ENCODE results near the gene SPATA21.
"Not testable (repeated sequence)": the region's sequence is repeated elsewhere in the genome, so short reads cannot be mapped to it uniquely, and the experiment has no call there.

Gene SPATA21

DNA sequence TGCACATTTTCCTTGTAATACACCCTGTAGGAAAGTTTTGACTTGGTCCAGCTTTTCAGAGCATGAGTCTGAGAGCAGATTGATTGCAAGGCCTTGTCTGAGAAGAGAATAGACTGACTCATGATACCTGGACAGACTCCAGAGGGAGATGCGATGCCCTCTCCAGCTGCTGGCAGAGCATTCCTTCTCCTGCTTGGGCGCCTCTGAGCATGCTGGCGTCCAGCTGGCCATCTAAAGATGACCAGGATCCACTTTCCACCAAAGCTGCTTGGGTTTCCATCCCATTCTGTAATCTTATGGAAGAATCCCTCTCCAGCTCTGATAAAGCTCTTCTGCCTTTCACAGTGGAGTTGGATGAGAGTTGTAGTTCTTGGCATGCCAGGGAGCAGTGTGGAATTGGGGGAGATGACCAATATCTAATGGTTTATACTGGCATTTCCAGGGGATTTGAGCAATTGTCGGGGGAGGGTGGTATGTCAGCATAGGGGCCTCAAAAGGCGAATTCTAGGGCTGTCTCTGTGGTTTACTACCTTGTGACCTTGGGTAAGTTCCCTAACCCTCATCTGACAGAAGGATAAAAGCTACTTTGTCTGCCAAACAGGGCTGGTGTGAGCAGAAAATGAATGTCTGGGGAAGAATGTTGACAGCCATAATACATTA lies 50.6 kb downstream of the SPATA21 start:
- in situ Hi-C loops (cut with HindIII; ENCODE audit: low sequenced_read_pairs), result no loop called here

GRCh38 chr1:16385659-16386453 lies 51.4 kb downstream of the SPATA21 start:
- in situ Hi-C loops (cut with HindIII; ENCODE audit: low sequenced_read_pairs), result no loop called here

- in situ Hi-C loops (cut with HindIII; ENCODE audit: low sequenced_read_pairs), result no loop called here
Observed at GRCh38 chr1:16383888-16384287, 53.3 kb downstream of the SPATA21 start.

DNA sequence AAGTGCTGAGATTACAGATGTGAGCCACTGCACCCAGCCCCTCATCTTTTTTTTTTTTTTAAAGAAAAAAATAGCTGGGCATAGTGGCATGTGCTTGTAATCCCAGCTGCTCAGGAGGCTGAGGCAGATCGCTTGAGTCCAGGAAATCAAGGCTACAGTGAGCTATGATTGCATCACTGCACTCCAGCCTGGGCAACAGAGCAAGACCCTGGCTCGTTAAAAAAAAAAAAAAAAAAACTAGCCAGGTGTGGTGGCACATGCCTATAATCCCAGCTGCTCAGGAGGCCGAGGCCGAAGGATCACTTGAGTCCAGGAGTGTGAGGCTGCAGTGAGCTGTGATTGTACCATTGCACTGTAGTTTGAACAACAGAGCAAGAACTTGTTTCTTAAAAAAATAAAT lies 56.4 kb downstream of the SPATA21 start:
- in situ Hi-C loops (cut with HindIII; ENCODE audit: low sequenced_read_pairs), result no loop called here

- in situ Hi-C loops (cut with HindIII; ENCODE audit: low sequenced_read_pairs), result no loop called here
Observed at GRCh38 chr1:16378443-16378842, 58.8 kb downstream of the SPATA21 start.

- in situ Hi-C loops (cut with HindIII; ENCODE audit: low sequenced_read_pairs), result no loop called here
Observed at GRCh38 chr1:16376971-16377370, 60.3 kb downstream of the SPATA21 start.

- in situ Hi-C loops (cut with HindIII; ENCODE audit: low sequenced_read_pairs), result no loop called here
Observed at GRCh38 chr1:16375521-16376340, 61.5 kb downstream of the SPATA21 start.

- in situ Hi-C loops (cut with HindIII; ENCODE audit: low sequenced_read_pairs), result no loop called here
Observed at GRCh38 chr1:16374266-16374665, 63.0 kb downstream of the SPATA21 start.

DNA sequence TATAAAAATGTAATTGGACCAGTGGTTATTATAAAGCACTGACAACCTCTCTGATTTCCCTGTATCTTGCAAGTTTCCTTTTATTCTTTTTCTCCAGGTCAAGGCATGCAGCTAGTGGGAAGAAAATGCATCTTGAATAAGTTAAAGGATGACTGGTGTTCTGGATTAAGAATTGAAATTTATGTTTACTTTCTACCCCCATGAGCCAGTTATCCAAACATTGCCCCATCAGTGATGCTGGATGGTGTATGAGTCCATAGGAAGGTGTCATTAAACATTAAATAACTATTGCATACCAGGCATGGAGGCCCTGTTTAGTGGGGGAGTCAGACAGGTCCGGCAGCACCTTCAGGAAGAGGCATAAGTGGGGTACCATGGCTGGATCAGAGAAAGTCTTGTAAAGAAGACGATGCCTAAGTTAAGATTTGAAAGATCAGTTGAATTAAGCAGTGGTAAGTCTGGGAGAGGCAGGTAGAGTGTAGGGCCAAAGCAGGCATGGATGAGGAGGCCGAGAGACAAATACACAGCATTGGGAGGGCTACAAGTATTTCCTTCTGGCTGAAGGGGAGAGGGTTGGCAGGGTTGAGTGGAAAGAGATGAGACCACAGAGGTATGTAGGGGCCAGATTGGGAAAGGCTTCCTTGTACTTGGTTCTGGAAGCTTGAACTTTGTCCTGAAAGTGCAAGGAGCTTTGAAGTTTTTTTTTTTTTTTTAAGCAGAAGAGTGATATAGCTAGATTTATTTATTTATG lies 64.5 kb downstream of the SPATA21 start:
- in situ Hi-C loops (cut with HindIII; ENCODE audit: low sequenced_read_pairs), result no loop called here

DNA sequence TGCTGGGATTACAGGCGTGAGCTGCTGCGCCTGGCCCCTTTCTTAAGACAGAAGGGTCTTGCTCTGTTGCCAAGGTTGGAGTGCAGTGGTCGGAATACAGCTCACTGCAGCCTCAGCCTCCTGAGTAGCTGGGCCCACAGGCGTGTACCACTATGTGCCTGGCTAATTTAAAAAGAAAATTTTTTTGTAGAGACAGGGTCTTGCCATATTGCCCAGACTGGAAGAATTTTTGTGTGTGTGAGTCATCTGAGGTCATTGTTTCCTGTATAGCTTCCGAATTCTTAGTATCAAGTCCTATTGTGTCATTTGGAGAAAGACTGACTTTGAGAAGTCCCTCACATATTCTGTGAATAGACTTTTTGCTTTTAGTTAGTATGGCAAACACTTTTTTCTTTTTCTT lies 65.5 kb downstream of the SPATA21 start:
- in situ Hi-C loops (cut with HindIII; ENCODE audit: low sequenced_read_pairs), result no loop called here

- in situ Hi-C loops (cut with HindIII; ENCODE audit: low sequenced_read_pairs), result no loop called here
Observed at GRCh38 chr1:16369821-16370220, 67.4 kb downstream of the SPATA21 start.

DNA sequence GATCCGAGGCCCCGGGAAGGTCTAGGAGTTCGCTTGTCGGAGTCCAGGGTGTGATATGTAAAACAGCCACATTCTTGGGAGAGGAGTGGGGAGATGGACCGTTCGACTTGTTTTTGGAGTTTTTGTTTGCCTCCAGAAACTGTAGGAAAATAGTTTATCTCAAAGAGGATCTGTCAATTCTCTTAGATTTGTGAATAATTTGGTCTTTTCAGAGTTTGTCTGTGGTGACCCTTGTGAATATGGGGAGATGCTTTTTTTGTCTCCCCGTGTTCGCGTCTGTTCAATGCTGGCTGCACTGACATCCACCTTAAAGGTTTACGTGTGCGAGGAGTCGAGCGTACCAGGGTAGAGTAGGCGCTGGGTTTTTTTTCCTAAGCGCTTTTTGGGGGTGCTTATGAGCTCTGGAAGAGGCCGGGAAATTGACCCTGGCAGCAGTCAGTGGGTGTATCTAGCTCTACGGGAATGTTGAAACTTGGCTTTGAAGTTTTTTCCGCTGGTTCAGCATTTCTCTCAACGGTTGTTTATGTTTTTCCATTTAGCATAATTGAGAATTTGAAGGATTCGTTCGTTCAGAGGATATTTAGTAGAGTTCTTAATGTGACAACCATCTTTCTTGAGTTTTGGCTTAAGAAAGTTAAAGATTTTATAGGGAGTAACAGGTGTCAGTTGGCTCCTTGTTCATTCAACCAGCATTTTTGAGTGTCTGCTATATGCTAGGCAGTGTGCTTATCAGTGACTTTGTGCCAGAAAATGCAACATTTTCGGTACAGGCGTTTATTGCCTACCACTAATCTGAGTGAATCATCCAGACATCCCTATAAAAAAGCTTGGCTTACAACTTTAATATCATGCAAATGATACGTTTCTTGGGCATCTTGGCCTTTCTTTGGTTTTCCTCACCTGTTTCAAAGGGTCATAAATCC lies 69.0 kb downstream of the SPATA21 start:
- in situ Hi-C loops (cut with HindIII; ENCODE audit: low sequenced_read_pairs), result no loop called here

DNA sequence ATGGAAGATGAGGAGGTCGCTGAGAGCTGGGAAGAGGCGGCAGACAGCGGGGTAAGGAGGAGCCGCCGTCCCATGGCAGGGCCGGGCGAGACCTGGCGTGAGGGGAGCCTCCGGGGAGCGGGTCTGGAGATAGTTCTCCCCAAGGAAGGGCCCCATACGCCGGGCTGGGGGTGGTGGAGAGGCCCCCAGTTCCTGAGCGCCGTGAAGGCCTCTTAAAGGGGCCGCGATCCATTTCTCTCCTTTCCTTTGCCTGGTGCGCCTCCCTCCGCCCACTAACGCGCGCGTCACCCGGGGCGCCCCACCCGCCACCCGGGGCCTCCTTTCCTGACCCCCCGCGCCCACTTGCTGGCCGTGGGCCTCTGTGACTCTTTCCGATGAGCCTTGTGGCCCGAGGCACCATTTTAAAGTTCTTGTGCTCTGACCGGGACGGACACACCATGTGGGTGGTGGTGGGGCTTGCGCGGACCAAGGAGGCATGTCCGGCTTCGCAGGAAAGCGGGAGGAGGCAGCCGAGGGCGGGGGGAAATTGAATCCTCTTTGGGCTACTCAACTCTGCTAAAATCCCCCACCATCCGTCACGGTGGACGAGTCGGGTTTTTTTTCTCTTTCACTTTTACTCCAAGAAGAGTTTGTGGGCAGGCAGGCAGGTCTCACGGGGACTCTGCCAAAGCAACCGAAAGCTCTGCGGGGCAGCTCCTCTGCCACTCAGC lies 69.8 kb downstream of the SPATA21 start:
- in situ Hi-C loops (cut with HindIII; ENCODE audit: low sequenced_read_pairs), result no loop called here

GRCh38 chr1:16366722-16367257 lies 70.4 kb downstream of the SPATA21 start, which contains the start of gene SZRD1:
TSS of gene SZRD1 (plus strand) at chr1:16367242. CDS start at chr1:16367258, 16 bp downstream.
- in situ Hi-C loops (cut with HindIII; ENCODE audit: low sequenced_read_pairs), result no loop called here

- in situ Hi-C loops (cut with HindIII; ENCODE audit: low sequenced_read_pairs), result not testable (repeated sequence)
Observed at GRCh38 chr1:16365146-16365498, 72.1 kb downstream of the SPATA21 start.

GRCh38 chr1:16356867-16357266 lies 80.4 kb downstream of the SPATA21 start:
- in situ Hi-C loops (cut with HindIII; ENCODE audit: low sequenced_read_pairs), result no loop called here

GRCh38 chr1:16354619-16355018 lies 82.6 kb downstream of the SPATA21 start:
- in situ Hi-C loops (cut with HindIII; ENCODE audit: low sequenced_read_pairs), result no loop called here

DNA sequence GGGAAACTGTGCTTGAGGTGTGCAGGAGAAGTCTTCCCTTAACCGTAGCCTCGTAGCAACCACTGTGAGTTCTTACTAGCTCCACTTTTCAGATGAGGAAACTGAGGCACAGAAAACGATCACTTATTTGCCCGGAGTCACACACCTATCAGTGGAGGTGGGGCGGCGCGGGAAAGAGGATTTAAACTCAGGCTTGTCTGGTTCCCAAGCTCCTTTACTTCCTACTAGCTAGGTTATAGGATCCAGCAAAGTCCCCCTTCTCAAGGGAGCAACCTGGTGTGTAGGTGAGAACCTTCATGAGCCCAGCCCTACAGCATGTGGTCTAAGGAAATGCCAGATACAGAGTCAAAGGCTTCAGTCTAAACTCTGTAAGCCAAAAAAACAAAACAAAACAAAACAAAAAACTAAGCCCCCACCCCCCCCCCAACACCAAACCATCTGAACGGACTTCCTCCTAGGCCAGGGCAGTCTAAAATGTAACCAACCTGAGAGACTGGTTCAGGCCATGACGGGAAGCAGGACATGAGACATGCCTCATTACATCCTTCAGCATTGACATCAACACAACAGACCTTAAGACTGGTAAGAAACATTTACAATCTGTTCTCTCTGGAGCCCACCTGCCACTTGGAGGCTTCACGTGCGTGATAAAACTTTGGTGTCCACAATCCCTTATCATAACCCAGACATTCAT lies 84.2 kb downstream of the SPATA21 start:
- in situ Hi-C loops (cut with HindIII; ENCODE audit: low sequenced_read_pairs), result no loop called here
